NCI-H146 treated with DMSO at 0.1 percent for 48 hours (cell line): ENCODE results near the gene GPR149.

ENCODE experiments used
- DNase-seq: peaks from one replicate; lab custom pipeline; 2025; ENCODE audit not compliant: unreplicated experiment; lab: John Stamatoyannopoulos, UW

The GPR149 gene

DNA sequence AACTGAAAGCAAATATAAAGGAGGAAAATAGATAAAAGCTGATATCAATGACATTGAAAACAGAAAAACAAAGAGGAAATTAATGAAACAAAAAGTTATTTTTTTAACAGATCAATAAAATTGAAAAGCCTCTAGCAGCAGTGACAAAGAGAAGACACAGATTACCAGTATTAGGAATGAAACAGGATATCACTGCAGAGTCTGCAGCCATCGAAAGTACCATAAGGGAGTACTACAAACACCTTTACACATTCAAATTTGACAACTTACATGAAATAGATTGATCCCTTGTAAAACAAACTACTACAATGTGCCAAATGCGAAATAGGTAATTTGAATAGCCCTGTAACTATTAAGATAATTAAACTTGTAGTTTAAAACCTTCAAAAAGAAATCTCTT lies 80.8 kb downstream of the GPR149 start:
- DNase-seq: no peak

DNA sequence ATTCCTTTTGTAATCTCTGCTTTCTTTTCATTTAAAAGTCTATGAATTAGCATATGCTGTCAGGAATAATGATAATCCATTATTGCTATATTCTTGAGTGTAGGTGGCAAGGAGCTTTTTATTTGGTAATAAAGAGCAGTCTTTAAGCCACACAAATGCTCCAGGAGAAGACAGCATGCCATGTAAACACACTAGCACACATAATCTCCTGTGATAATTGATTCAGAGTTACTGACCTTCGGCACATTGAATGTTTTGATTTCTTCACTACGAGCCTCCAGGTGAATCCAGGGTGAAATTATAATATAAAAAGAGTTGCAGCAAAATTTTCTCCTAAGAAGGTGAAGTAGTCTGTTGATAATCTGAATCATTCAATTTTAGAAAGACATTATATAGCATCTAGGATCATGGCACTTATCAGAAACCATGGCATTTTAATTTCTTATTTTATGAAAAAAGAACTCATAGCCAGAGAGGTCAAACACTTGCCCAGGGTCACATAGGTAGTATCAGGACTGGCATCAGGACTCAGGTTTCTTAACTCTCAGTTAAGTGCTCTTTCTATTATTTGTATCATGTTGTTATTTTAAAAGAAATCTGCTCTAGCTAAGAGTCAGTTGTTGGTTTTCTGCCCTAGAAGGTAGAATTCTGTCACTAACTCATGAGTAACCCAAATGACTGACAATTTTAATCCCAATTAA lies 84.4 kb downstream of the GPR149 start:
- DNase-seq: no peak

DNA sequence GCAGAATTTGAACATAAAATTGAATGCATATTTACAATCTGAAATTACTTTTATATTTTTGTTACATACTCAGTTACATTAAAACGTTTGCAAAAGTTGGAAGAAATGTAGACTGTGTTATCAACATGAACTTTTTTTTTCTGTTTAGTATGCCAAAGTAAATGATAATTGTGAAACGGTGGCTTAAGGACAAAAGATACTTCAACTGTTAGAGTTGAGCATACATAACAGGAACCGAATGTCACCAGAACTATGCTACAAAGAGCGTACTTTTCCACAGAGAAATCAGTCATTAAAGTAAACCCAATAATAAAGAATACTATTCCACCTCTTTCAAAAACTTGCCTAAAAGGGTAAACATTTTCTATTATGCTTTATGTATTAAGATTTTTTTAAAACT lies 91.4 kb downstream of the GPR149 start:
- no peak for DNase-seq

DNA sequence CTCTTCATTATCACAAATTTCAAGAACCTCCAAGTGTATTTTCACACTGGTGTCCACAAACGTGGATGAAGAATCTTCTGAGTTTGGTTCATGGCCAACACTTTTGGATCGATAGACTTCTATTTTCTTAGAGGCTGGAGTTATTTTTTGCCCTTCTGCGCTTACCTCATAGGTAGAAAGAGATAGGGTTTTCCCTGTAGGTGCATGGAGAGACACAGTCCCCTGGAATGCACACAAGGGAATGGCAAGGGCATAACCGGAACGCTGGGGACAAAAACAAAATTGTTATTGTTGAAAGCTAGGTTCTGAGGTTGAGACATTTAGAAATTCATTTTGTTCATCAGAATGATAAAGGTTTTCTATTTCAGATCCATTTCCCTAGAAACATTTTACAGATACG lies 92.0 kb downstream of the GPR149 start:
- DNase-seq: no peak

DNA sequence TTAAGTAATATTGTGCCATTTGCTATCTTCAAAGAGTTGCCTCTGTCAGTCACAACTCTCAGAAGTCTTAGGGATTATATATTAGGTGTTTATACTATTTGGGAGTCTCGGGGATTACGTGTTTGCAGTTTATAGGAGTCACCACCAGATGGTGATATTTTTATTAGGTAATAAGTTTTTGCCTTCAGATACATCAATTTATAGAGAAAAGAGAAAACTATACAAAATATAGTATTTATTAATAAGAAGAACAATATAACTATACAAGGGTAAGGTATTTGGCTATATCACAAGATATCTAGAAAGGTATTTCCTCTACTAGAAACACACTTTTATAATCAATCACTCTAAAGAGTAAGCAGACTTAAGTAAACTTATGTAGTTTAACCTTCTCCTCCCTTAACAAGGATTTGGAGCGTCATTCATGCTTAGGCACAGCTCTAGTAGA lies 95.0 kb downstream of the GPR149 start:
- DNase-seq: peak; percentile 38

DNA sequence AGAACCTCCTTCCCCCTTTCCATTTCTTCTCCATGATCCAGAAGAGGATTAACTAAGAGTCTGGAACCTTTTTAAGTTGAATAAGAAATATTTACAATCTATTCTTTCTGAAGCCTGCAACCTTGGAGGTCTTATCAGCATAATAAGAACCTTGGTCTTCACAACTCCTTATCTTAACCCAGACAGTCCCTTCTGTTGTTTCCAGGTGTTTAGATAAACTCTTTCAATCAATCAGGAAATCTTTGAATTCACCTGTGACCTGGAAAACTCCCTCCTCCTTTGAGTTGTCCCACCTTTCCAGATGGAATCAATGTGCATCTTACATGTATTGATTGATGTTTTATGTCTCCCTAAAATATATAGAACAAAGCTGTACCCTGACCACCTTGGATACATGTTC lies 102.1 kb downstream of the GPR149 start:
- DNase-seq: no peak

DNA sequence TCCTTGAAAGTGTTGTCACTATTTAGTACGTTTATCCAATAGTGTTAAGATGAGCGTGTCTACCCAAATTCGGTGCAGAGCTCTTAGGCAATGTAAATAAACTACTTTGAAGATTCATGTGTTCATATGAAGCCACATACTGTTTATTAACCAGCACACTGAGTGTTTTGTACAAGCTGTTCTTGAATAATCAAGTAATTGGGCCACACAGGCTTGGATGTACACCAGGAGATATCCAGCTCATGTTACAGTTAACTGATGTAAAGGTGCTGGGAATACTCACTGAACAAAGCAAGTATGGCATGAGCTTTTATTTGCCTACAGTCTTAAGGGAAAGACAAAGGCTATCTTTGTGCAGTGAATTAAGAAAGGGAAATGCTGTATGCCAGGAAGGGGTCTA lies 105.1 kb downstream of the GPR149 start:
- no peak for DNase-seq

DNA sequence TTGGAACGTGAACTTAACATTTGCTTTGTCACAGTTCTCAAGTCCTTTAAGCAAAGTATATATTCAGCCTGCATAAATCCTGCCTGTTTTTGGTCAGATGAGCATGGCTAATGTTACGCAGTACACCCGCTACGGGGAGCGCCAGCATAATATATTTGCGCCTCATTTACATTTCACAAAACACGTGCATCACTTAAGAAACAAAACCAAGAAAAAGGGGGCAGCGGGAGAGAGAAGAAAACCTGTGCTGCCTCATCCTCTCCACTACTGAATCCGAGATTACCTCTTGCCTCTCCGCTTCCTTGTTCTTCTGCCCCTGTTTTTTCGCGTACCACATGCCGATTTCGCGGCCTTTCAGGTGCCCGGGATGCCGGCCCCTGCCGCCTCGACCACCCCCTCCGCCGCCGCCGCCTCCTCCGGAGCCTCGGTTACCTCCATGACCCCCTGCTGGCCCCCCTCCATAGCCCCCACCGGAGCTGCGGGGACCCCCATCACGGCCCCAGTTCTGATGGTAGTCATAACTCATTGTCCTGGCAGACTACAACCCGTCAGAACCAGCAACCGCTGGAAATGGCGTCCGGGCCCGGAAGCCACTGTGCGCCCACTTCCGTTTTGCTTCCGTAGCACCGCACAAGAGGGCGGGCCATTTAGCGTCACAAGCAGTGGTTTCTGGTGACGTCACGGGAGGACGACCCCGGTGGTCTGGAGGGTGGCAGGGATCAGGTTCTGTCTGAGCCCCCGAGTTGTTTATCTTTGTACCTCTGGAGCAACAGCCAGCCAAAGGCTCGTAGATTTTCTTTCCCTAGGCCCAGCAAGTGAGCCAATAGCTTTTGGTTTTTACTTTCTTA lies 105.9 kb downstream of the GPR149 start, which contains the start of gene DHX36:
Gene DHX36 (minus strand): TSS at position 597 of the 848 bp plus-strand sequence. CDS start 71 bp downstream, at position 526.
- peak; percentile 88 for DNase-seq

DNA sequence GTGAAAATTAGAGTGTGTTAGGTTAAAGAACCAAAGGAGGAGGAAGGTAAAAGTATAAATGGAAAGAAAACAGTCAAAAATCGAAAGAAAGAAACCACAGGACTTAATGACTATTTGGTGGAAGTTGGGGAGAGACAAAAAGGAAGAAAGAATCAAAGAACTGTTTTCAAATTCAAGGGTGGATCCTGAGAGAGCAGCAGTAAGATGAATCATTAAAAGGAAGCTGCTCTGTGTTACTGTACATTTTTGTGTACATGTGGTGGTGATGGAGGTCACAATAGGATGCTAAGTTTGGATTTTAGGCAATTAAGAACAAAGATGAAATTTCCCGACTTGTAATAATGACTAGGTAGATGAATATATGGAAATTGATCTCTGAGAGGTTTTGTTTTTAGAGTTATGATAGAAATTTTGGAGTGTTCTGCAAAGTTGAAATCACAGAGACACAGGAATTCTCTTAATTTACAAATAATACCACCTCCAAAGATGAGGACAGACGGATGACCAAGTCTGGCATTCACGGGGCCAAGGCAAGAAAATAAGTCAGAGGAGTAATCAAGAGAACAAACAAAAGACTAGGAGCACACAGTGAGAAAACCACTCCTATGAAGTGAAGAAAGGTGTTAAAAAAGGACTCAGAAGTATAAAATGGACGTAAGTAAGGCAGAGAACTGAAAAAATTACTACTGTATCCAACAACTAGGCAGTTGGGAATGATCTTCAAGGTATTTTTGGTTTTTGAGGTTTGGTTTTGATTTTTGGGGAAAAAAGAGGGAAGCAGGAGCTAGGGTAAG lies 112.8 kb downstream of the GPR149 start:
- no peak for DNase-seq

DNA sequence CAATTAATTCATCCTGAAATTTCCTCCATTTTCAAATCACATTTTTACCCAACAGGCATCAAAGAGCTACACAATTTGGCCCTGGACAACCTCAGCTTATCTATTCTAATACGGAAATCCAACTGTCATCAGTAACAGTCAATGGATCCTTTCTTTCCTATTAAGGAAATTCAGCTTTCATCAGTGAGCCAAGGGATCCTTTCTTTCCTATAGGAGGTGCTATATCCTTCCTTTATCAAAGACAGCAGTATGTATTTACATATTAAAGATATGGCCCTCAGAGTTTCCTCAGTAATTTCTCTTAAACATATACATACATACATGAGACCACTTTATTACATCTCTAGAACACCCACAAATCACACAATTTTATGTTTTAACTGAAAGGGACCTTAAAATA lies 115.8 kb downstream of the GPR149 start:
- no peak for DNase-seq

DNA sequence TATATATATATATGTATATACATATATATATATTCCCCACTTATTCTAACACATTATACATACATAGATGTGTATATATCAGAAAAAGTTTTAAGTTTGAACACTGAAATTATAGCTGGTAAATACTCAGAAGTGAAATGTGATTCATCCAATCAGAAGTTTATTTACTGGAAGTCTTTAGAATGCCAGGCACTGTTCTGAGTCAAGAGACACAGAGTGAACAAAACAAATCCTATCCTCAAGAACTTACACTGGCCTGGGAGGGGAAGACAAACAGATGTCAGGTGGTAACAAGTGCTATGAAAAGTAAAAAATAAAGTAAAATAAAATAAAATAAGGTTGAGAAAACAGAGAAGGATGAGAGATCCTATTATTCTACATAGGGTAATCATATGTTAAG lies 119.2 kb downstream of the GPR149 start:
- no peak for DNase-seq

DNA sequence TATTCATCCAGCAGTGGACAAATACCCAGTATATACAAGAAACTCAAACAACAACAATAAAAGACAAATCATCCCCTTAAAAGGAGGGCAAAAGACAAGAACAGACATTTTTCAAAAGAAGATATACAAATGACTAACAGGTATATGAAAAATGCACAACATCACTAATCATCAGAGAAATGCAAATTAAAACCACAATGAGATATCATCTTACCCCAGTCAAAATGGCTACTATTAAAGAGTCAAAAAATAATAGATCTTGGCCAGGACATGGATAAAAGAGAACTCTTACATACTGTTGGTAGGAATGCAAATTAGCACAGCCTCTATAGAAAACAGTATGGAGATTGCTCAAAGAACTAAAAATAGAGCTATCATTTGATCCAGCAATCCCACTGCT lies 122.6 kb downstream of the GPR149 start:
- no peak for DNase-seq

DNA sequence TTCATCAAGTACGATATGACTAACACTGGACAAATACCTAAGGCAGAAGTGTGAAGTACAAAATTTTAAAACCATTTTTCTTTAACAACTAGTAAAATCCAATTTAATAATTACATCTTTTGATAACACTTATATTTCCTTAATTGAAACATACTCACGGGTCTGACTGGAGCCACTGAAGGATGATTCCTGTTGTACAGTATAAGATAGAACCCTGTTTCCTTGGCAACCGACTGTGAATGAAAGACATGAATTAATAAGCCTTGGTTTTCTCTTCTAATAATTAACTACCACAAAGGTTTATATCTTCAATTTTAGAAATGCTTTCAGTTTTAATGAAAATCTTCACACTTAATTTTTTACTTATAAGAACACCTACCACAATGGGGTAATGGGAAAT lies 125.1 kb downstream of the GPR149 start:
- DNase-seq: no peak

DNA sequence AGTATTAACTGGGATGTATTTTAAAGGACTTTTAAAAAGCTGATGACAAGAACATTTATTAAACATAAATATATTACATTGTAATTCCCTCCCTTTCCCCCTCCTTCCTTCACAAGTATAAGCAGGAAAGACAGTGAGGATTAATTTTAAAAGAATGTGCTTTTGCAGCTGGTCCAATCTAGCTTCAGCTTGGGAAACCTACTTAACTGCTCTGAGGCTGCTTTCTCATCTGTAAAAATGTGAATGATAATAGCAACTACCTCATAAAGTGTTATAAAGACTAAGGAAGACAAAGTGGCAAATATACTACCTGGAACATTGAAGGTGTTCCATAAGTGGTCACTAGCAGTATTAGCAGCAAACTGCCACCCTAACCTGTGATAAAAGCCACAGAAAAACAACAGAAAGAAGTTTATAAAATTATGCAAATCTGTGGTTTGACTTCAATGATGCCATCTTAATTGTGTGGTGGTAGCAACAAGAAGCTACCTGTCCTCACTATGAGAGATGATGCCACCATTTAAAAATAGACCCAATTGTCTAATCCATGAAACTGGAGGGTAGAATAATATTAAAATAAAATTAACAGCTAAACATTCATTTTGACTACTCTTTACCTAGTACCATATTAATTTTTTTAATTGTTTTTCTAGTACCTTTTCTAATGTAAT lies 125.7 kb downstream of the GPR149 start:
- no peak for DNase-seq

DNA sequence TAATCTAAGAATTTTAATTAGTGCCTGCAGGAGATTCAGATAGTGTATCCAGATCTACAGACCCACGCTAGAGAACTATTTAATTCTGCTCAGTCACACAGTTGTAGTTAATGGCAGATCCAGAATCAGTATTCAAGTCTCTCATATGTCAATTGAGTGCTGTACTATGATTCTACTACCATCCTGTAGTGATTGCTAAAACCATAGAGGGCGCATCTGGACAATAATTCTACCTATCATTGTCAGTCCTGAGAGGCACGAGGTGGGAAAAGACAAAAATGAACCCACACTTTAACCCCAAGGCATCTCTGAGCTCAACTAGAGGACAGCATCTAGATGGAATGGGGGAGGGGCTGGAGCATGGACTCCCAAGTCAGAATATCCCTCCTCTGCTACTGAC lies 128.4 kb downstream of the GPR149 start:
- DNase-seq: no peak

DNA sequence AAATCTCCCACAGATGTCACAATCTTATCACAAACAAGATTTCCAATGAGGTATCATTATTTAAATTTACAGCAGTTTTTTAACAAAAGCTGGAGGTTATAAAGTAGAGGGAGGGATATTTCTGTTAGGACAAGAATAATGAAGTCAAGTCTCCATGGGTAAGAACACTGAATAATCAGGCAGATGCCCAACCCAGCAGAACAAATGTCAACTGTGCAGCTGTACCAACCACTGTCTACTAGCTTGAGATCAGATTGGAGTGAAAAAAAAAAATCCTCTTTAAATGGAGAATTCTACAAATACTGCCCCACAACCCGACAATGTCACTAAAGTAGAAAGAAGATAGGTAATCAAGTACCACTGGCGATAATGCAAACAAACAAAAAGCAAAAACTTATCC lies 136.0 kb downstream of the GPR149 start:
- DNase-seq: no peak

DNA sequence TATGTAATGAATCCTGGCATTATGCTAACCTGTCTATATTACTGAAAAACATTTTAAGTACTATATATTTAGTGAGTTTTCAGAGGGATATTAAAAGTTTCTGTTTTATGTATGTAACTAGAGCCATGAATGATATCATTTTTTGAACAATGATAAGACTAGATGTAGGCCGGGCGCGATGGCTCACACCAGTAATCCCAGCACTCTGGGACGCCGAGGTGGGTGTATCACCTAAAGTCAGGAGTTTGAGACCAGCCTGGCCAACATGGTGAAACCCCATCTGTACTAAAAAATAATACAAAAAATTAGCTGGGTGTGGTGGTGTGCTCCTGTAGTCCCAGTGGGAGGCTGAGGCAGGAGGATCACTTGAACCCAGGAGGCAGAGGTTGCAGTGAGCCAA lies 139.8 kb downstream of the GPR149 start:
- DNase-seq: no peak
